Pancreas (tissue), 10 donors: ENCODE measurements around the gene PLCXD1. TPM values are rescaled to one million over a fixed set of nuclear protein-coding genes. Genes with fewer than 3 reads are reported as not detected.
A peak's percentile ranks its signal among the peaks of the same experiment; 100 is the strongest.

ENCODE experiments used
- ATAC-seq, 4 donors: fragments of 200-7000 bp; cut with Tn5 transposase; one replicate each; pipeline versions ENCODE4 v1.8.0 to v1.9.1; 2020; ENCODE audit warnings: mild to moderate bottlenecking in 4 of 4, moderate library complexity in 4 of 4
- DNase-seq, 6 donors: peaks; one replicate each; pipeline ENCODE4 v3.0.0-alpha.2; 2020
- FAIRE-seq: peaks from 2 replicates; lab custom pipeline; 2012; peaks lifted over from hg19 to GRCh38; lab: Jason Lieb, UNC
- H3K27ac ChIP-seq, 4 donors: fragments of 200-600 bp; sonication (generic); 1 replicate in 3 of 4; 2 replicates in 1 of 4; pipeline versions ENCODE4 v1.5.0 to v1.8.0; 2020
- H3K27me3 ChIP-seq, 4 donors: fragments of 200-600 bp; one replicate each; pipeline ENCODE4 v1.8.0; 2021
- H3K36me3 ChIP-seq, 3 donors: fragments of 200-600 bp; sonication (generic) in 1 of 3; one replicate each; pipeline versions ENCODE4 v1.5.0 to v1.8.0; 2020 to 2021
- H3K4me1 ChIP-seq, 3 donors: fragments of 200-600 bp; one replicate each; pipeline ENCODE4 v1.8.0; 2021
- H3K4me3 ChIP-seq, 4 donors: fragments of 200-600 bp; sonication (generic) in 2 of 4; one replicate each; pipeline versions ENCODE4 v1.5.0 to v1.8.0; 2020 to 2021
- H3K9me3 ChIP-seq, 4 donors: fragments of 200-600 bp; one replicate each; pipeline ENCODE4 v1.8.0; 2021
- CTCF ChIP-seq, 4 donors: fragments of 200-600 bp; sonication (generic) in 3 of 4; IDR thresholded peaks; one replicate each; pipeline versions ENCODE4 v1.5.0 to v1.8.0; 2021; ENCODE audit warnings: antibody characterized with exemption in 4 of 4
- WGBS, 2 donors: extraction: QIAGEN DNeasy Blood & Tissue Kit; methylation state at CpG; one replicate each; pipeline ENCODE4 v1.1.7; 2013; 5-methylcytosine and 5-hydroxymethylcytosine counted together
- intact Hi-C, 3 donors: fragments of 100-400 bp; cut with DNase I; formaldehyde crosslinking; loops; one replicate each; pipeline versions ENCODE4 v1.11.1 to v1.14.2; 2022
- polyA plus RNA-seq, 2 donors: library from polyadenylated mRNA; stranded (reverse); fragments of 200-250 nt; gene quantifications; one replicate each; pipeline ENCODE4 v1.2.3, GENCODE V29; 2013
- total RNA-seq, 6 donors: library from RNA; stranded (reverse); fragmentation: NEBNext Ultra II Directional in 4 of 6; extraction: Animal tissue kit (Norgen Biotek cat#: 25700) in 4 of 6; gene quantifications; one replicate each; pipeline versions ENCODE4 v1.2.1 to v1.2.4, GENCODE V29; 2021 to 2023
- donor health status: healthy with polysubstance abuse.
- donor health status: DM: no; HTN: no; CAD: no; lungs with moderate emphysema.
- donor health status: DM: no; HTN: no; CAD: no.
- donor health status: control.
- donor health status: control.
- donor health status: Bipolar disorder and iron deficiency.
- donor health status: DM: yes; HTN: yes; CAD: no.
- donor health status: DM: no; HTN: no; CAD: no.
- donor health status: DM: no; HTN: no; CAD: no.
- donor health status: DM: yes; HTN: yes; CAD: no.

PLCXD1 gene
- total and polyA plus RNA-seq, 8 donors, result 3.5 to 17.8 (median 6.1) TPM

- no peak for ATAC-seq
Observed at GRCh38 chrX:347351-348117, 66.4 kb downstream of the PLCXD1 start.

GRCh38 chrX:348461-349117 lies 67.4 kb downstream of the PLCXD1 start:
- Histone ChIP-seq H3K27ac (no peak overlapping the region), H3K9me3 (no peaks in the 10 kb centered on the region), H3K4me3 (no peak overlapping the region), H3K36me3 (no peaks in the 10 kb centered on the region), H3K27me3 (no peaks in the 10 kb centered on the region), H3K4me1 (no peaks in the 10 kb centered on the region)
- ATAC-seq (peak in 1 of 4 donors; percentile 34), DNase-seq (peak in 1 of 6 donors; percentile 21), FAIRE-seq (no peak)
- no peak for TF ChIP-seq CTCF (IDR thresholded peaks at IDR 0.05)
- intact Hi-C loops, result no loop called here
- 73 to 77% methylated on average over 11 of the region's 11 CpGs for WGBS, 2 donors

More at GRCh38 chrX:347351-348117, 66.4 kb downstream of the PLCXD1 start:
- DNase-seq, result peak in 2 of 6 donors; percentile 51 to 67
- no peak overlapping the region for H3K27ac ChIP-seq
- no peak for TF ChIP-seq CTCF (IDR thresholded peaks at IDR 0.05)
- WGBS, 2 donors, result 96 to 98% methylated on average over 59 of the region's 59 CpGs
- no peaks in the 10 kb centered on the region for H3K36me3 ChIP-seq
- H3K9me3 ChIP-seq, result no peaks in the 10 kb centered on the region
- H3K4me3 ChIP-seq, result no peak overlapping the region
- no peaks in the 10 kb centered on the region for H3K27me3 ChIP-seq
- intact Hi-C loops, result no loop called here
- no peaks in the 10 kb centered on the region for H3K4me1 ChIP-seq
- no peak for FAIRE-seq

GRCh38 chrX:349196-349595 lies 68.0 kb downstream of the PLCXD1 start:
- no peak for TF ChIP-seq CTCF (IDR thresholded peaks at IDR 0.05)
- ATAC-seq, result no peak
- WGBS, 2 donors, result 90 to 93% methylated on average over 18 of the region's 18 CpGs
- peak in 1 of 6 donors; percentile 40 for DNase-seq
- Histone ChIP-seq H3K27me3 (no peaks in the 10 kb centered on the region), H3K9me3 (no peaks in the 10 kb centered on the region), H3K4me1 (no peaks in the 10 kb centered on the region), H3K27ac (no peak overlapping the region), H3K4me3 (no peak overlapping the region), H3K36me3 (no peaks in the 10 kb centered on the region)
- FAIRE-seq, result no peak
- intact Hi-C loops, result no loop called here

GRCh38 chrX:349702-350101 lies 68.5 kb downstream of the PLCXD1 start:
- H3K36me3 ChIP-seq, result no peaks in the 10 kb centered on the region
- WGBS, 2 donors, result 83 to 94% methylated on average over 10 of the region's 10 CpGs
- no peaks in the 10 kb centered on the region for H3K9me3 ChIP-seq
- no peaks in the 10 kb centered on the region for H3K27me3 ChIP-seq
- intact Hi-C loops, result no loop called here
- DNase-seq (peak in 1 of 6 donors; percentile 17), FAIRE-seq (no peak), ATAC-seq (no peak)
- H3K4me1 ChIP-seq, result no peaks in the 10 kb centered on the region
- no peak overlapping the region for H3K27ac ChIP-seq
- no peak for TF ChIP-seq CTCF (IDR thresholded peaks at IDR 0.05)
- no peak overlapping the region for H3K4me3 ChIP-seq

- peak in 1 of 6 donors; percentile 43 for DNase-seq
- ATAC-seq, result no peak
- no peak for FAIRE-seq
Observed at GRCh38 chrX:350148-350533, 69.0 kb downstream of the PLCXD1 start.

More at GRCh38 chrX:350148-350533, 69.0 kb downstream of the PLCXD1 start:
- Histone ChIP-seq H3K27me3 (no peaks in the 10 kb centered on the region), H3K4me1 (no peaks in the 10 kb centered on the region), H3K9me3 (no peaks in the 10 kb centered on the region), H3K27ac (no peak overlapping the region), H3K4me3 (no peak overlapping the region), H3K36me3 (no peaks in the 10 kb centered on the region)
- intact Hi-C loops, result no loop called here
- WGBS, 2 donors, result 90% methylated on average over 20 of the region's 20 CpGs
- TF ChIP-seq CTCF (IDR thresholded peaks at IDR 0.05), result no peak
